GM21825 (cell line): ENCODE data around the gene IL4I1.

Experiments used
- ATAC-seq: cut with Tn5 transposase; IDR thresholded peaks from one replicate; pipeline ENCODE4 v1.9.1; 2021; ENCODE audit warnings: mild to moderate bottlenecking, moderate library complexity; ENCODE audit not compliant: unreplicated experiment

The IL4I1 gene

DNA sequence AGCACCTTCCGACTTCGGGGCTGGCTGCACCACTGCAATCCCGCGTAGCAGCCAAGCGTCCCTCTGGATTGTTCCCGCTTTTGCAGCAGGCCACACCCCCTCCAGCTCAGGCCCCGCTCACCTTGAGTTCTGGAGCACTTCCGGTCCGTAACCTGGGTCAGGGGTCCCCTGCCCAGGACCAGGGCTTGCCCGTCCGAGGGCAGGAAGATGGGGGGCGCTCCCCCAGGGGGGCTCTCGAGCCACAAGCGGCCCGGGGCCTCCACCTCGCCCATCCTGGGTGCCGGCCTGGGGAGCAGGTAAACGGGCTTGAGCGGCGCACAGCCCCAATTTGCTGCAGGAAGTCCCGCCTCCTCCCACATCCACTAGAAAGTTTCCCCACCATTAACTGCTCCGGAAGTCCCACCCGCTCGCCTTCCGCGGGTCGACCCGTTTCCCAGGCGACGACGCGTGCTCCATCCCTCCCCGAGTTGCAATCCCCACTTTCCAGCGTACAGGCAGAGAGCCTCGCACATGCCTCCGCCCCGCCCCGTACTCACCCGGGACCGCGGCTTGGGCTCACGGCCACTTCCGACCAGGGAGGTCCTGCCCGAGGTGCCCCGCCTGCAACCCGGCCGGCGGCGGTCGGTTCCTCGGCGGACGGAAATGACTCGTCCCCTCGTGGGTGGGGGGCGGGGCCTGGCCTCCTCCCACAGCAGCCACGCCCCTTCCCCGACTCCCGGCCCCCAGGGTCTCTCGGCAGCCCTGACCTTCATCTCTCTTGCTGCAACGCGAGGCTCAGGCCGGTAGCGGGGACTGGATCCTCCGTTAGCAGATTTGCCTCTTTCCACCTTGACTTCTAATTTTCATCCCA is 29.5 kb downstream of the IL4I1 start, which contains the start of gene PNKP:
PNKP (minus strand) TSS at position 644 of the 850 bp plus-strand sequence; CDS start at position 272, 372 bp downstream.
- ATAC-seq: peak; percentile 34

DNA sequence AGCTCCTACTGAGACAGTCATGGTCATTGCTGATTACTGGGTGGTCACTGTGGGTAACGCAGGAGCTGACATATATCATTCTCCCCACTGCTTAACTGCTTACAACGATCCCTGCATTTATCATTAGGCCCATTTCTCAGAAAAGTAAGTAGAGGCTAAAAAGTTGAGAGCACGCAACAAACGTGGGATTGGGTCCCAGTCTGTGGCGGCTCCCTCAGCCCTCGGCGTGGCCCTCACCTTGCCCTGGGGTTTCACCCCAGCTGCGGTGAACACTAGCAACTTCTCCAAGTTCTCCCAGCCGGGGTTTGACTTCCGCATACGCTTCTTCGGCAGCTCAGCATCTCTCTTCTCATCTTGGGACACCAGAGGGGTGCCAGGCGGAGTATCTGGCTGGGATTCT is 31.8 kb downstream of the IL4I1 start:
- ATAC-seq: no peak

DNA sequence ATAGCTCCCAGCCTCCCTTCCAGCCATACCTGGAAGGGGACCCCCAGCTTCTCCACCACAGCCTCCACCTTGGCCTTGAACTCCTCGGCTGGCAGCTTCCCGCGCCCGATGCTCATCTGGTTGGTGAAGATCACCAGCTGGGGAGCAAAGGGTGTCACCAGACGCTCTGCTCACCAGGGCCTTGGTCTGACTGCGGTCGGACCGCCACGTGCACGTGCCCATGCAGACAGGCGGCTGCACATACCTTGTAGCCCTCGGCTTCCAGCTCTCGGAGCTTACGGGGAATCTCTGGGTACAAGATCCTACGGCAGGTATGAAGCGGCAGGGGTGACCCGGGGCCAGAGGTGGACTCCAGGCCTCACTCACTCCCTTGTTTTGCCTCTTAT is 32.8 kb downstream of the IL4I1 start:
- no peak for ATAC-seq

DNA sequence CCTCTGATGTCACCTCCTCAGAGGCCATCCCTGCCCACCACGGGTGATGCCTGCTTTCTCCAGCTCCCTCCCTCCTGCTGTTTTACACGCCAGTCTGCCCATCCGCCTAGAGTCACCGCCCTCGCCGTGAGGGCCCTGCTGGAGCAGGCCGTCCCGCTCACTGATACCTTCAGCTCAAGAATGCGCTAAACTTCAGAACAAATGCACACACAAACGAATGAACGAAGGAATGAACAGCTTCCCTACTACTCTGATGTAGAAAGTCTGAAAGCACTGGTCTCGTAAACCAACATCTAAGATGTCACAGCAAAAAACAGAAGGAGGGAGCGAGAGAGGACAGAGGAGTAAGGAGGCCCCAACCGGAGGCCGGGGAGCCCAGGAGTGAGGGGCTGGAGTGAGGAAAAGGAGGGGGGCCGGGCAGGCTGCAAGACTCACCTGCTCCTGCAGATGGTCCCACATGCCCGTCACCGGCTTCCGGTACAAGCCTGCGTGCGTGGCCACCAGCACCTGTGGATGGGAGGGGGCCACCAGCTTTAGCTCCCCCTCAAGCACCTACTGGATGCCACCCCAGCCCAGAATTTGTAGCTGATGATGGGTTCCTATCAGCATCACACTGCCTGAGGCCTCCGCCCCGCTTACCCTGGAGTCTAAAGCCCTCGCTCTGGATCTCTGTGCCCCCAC is 33.3 kb downstream of the IL4I1 start:
- ATAC-seq: no peak

- no peak for ATAC-seq
Observed at GRCh38 chr19:49862391-49863253, 34.1 kb downstream of the IL4I1 start.

- ATAC-seq: no peak
Observed at GRCh38 chr19:49861541-49862378, 34.9 kb downstream of the IL4I1 start.

GRCh38 chr19:49861107-49861506 is 35.6 kb downstream of the IL4I1 start:
- ATAC-seq: no peak

DNA sequence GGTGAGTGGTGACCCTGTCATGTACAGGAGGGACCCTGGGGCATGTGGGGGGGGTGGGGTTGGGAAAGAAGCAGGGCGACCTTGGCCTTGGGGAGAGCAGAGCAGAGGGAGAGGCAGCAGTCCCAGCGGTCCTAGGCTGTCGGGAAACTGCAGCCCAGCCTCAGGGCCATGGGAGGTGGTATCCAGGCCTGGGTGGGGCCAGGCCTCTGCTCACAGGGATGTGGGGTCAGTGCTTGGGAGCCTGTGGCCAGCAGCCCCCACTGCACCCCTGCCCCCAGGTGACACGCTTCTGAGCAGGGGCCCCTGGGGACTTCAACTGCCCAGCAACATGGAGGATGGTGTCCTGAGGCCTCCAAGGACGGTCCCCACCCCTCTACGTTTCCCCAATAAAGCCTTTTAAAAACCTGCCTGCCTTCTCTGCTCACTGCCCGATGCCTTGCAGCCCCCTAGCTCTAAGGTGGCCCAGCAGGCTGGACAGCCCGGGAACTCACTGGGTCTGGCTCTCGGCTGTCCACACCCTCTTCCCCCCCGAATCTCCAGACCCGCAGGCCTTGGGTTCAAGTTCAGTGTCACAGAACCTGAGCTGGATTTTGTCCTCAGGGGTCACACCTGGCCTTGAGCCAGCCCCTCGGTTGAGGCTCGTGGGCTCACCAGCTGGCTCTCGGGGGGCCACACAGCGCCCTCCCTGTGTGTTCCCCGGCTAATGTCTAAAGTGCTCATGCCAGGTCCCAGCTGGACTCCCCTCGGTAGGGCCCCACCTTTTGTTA is 36.2 kb downstream of the IL4I1 start:
- ATAC-seq: no peak

GRCh38 chr19:49859682-49860335 is 36.9 kb downstream of the IL4I1 start:
- no peak for ATAC-seq

DNA sequence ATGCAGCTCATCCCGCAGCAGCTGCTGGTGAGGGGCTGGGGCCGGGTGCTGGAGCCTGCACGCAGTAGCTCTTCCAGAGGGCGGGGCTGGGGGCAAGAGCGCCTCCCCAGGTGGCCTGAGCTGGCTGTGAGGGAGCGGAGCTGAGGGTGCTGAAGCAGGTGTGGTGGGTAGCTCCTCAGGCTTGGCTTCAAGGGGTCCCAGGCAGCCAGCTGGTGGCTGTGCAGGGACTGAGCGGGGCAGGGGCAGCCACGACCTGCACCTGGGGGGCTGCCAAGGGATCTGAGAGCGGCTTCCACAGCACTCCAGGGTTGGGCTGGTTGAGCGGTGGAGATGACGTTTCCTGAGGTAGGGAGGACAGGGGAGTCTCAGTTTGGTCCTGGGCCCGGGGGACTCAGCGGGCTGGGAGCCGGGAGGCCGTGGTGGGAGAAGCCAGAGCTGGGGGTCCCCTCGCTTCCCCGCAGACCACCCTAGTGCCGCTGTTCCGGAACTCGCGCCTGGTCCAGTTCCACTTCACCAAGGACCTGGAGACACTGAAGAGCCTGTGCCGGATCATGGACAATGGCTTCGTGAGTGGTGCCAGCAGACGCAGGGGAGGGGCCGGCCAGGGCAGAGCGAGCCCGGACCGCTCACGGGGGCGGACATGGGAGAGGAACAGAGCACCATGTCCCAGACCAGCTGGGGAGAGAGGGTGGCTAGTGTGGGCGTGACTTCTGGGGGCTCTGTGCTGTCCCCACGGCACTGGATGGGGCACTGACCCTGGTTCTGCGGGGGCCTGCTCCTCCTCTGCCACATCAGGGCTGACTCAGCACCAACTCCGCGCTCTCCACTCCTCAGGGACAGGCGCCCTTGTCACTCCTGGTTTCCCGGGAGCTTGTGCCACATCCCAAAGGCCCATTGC is 38.4 kb downstream of the IL4I1 start:
- ATAC-seq: no peak

DNA sequence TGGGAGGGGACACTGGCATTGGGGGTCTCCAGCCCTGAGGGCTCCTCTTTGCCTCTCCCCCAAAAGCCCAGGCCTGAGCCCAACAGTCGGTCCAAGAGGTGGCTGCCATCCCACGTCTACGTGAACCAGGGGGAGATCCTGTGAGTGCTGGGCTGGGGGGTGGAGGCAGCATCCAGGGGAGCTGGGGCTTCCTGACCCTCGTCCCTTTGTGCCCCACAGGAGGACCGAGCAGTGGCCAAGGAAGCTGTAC is 38.9 kb downstream of the IL4I1 start:
- ATAC-seq: no peak

DNA sequence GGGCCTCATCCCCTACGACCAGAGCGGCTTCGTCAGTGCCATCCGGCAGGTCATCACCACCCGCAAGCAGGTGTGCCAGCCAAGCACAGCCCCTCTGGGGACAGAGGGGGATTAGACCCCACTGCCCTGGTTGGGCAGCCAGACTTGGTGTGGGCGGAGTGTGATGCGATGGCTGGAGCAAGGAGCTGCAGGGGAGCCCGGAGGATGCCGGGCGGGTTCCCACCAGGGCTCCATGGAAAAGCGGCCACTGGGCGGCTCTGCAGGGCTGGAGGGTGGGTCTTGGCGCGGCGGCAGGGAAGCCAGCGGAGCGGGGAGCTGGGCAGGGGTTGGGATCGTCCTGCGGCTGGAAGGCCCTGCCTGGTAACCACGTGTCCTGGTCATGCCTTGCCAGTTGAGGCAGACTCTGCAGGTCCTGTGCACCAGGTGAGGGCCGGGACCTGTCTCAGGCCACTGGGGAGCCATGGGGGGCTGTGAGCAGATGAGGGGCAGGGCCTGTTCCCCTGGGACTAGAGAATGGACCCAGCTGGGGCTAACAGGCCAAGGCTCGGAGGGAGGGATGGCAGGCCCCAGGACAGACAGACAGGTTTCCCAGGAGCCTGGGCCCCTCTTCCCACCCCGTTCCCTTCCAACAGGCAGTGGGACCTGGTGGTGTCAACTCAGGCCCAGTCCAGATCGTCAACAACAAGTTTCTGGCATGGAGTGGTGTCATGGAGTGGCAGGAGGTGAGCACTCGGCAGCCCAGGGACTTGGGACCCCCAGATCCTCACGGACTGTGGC is 39.4 kb downstream of the IL4I1 start:
- no peak for ATAC-seq

DNA sequence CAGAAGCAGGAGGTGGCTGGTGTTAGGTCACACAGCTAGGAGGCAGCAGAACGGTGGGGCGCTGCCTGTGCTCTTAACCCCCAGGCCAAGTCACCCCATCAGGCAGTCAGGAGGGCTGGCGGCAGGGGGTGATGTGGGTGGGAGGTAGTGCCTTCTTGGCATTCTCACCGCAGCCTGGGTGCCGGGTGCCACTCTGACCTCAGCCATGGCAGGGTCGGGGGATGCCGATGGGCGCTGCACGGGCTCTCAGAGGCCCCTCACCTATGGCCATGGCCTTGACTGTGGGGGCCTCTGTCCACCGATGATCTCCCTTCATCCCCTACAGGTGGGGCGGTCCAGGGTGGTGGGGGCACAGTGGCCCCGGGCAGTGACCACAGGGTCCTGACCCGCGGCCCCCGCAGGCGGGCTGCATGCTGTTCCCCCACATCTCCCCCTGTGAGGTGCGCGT is 40.1 kb downstream of the IL4I1 start:
- ATAC-seq: no peak

DNA sequence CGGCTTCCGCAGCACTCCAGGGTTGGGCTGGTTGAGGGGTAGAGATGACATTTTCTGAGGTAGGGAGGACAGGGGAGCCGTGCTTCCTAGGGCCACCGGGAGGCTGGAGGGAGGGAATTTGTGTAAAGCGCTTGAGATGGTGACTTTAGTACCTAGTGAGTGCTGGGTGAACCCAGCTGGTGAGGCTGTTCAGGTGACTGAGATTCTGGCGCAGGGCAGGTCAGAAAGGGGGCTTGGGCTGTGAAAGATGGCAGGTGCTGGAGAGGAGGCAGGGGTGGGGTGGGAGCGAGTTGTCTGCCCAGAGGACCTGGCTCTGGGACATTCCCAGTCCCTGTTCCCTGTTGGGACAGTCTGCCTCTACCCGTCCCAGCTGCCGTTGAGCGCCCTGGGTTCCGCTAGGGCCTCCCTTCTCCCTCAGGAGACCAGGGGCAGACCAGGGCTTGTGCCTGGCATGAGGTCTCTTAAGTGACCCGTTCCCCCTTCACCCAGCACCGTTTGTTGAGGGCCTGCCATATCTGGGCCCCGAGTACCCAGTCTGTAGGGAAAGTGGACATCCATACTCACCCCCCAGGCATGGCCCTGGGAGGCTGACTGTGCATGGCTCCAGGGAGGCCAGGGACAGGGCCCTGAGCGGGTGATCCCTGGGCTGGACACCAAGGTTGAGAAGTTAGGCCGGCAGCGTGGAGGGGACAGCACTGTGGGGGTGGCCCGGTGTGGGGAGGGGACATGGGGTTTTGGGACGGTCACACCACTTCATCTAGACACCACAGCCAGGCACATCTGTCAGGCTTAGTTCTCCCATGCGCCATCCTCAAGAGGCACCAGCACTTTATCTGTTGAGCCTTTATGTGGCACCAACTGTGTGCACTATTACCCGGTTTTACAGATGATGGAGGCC is 40.8 kb downstream of the IL4I1 start:
- no peak for ATAC-seq

DNA sequence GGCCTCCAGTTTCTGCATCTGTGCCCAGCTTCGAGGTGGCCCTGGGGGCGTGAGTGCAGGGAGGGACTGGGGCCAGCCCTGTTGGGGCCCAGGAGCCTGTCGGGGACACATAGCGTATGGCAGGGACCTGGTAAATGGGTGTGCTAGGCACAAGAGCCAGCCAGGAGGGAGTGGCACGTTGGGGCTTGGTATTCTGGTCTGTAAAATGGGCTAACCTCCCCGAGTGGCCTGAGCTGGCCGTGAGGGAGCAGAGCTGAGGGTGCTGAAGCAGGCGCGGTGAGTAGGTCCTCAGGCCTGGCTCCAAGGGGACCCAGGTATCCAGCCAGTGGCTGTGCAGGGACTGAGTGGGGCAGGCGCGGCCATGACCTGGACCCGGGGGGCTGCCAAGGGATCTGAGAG is 41.4 kb downstream of the IL4I1 start:
- no peak for ATAC-seq

DNA sequence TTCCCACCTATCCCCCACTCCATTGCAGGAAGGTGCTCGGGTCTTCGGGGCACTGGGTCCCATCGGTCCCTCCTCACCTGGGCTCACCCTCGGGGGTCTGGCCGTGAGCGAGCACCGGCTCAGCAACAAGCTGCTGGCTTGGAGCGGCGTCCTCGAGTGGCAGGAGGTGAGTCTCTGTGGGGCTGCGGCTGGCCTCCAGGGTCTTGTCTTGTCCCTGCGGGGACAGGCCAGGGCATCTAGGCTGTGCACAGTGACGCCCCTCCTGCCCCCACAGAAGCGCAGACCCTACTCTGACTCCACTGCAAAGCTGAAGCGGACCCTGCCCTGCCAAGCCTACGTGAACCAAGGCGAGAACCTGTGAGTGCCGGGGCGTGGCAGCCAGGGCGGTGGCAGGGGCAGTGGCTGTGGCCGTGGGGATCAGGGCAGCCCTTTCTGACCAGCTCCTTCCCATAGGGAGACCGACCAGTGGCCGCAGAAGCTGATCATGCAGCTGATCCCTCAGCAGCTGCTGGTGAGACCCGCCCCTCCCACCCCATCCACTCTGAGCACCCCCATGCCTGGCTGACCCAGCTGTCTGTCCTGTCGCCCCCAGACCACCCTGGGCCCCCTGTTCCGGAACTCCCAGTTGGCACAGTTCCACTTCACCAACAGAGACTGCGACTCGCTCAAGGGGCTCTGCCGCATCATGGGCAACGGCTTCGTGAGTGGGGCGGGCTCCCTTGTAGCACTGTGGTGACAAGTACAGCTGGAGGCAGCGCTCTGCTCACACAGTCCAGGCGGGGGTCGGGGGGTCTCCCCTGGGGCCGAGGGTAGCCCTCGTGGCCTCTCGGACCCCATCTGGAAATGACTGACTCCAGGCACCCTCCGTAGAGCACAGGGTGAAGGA is 42.1 kb downstream of the IL4I1 start:
- no peak for ATAC-seq
